Hepatocyte (in vitro differentiated cells): ENCODE data around the gene SHC4.

Source experiments
- CTCF ChIP-seq: fragments of 200-600 bp; sonication (generic); IDR thresholded peaks from 2 replicates; pipeline ENCODE4 v1.5.1; 2016; ENCODE audit warnings: antibody characterized with exemption, mild to moderate bottlenecking; ENCODE audit not compliant: poor library complexity
- EZH2 ChIP-seq: fragments of 200-600 bp; sonication (generic); IDR thresholded peaks from 2 replicates; pipeline ENCODE4 v1.6.1; 2016; ENCODE audit warnings: antibody characterized with exemption, mild to moderate bottlenecking, borderline replicate concordance

GRCh38 chr15:48945386-48945785 lies 18.3 kb downstream of the SHC4 start:
- TF ChIP-seq CTCF (no peak), EZH2 (no peak)
